IMR-90 (cell line): Measurements from ENCODE around the gene PDZD8. TPM values are rescaled to one million over a fixed set of nuclear protein-coding genes. Genes with fewer than 3 reads are reported as not detected.

Experiments
- ATAC-seq: fragments of 200-7000 bp; cut with Tn5 transposase; 2 replicates; pipeline ENCODE4 v1.9.1; 2020; ENCODE audit warnings: low read depth, mild to moderate bottlenecking, moderate library complexity
- BruUV-seq: library from RNA; stranded (reverse); fragments of 400-500 nt; replicated peaks from 2 replicates; lab custom pipeline; 2021; lab: Mats Ljungman, UMichigan
- CTCF ChIA-PET: fragments of 300-600 bp; formaldehyde crosslinking; extraction: SDS; loops from one replicate; lab custom pipeline; 2021; ENCODE audit warnings: antibody characterized with exemption; lab: Yijun Ruan, JAX
- POLR2A ChIA-PET: fragments of 300-600 bp; sonication (Branson Sonifier 250); formaldehyde crosslinking; loops from one replicate; lab custom pipeline; 2022; ENCODE audit warnings: antibody characterized with exemption; ENCODE audit not compliant: unreplicated experiment; lab: Charles Lee
- DNase-seq: peaks from one replicate; pipeline ENCODE4 v3.0.0; 2013
- H2AFZ ChIP-seq: replicated peaks from 2 replicates; pipeline ENCODE3; 2013; ENCODE audit warnings: low read length, mild to moderate bottlenecking; ENCODE audit not compliant: poor library complexity
- H2AK5ac ChIP-seq: 2 replicates; pipeline ENCODE4 v1.6.1; 2013; ENCODE audit warnings: low read depth, low read length, inconsistent platforms
- H2AK9ac ChIP-seq: replicated peaks from 2 replicates; pipeline ENCODE3; 2013; ENCODE audit warnings: mild to moderate bottlenecking, low read depth, low read length, moderate library complexity; ENCODE audit not compliant: poor library complexity
- H2BK120ac ChIP-seq: 2 replicates; pipeline ENCODE4 v1.6.1; 2013; ENCODE audit warnings: low read depth, low read length, inconsistent platforms
- H2BK15ac ChIP-seq: 3 replicates; pipeline ENCODE4 v1.6.1; 2013; ENCODE audit warnings: low read depth, low read length, inconsistent platforms
- H2BK20ac ChIP-seq: 2 replicates; pipeline ENCODE4 v1.6.1; 2013; ENCODE audit warnings: low read depth, mild to moderate bottlenecking, inconsistent platforms, low read length, moderate library complexity
- H2BK5ac ChIP-seq: 2 replicates; pipeline ENCODE4 v1.6.1; 2013; ENCODE audit warnings: mild to moderate bottlenecking, low read depth, low read length, inconsistent platforms; ENCODE audit not compliant: poor library complexity, severe bottlenecking
- H3K14ac ChIP-seq: replicated peaks from 2 replicates; pipeline ENCODE4 v1.6.1; 2013; ENCODE audit warnings: low read depth, low read length, inconsistent platforms
- H3K18ac ChIP-seq: 2 replicates; pipeline ENCODE4 v1.6.1; 2013; ENCODE audit warnings: low read depth, low read length, control low read depth
- H3K23ac ChIP-seq: 2 replicates; pipeline ENCODE4 v1.6.1; 2013; ENCODE audit warnings: low read depth, low read length, inconsistent platforms
- H3K27ac ChIP-seq: 2 replicates; pipeline ENCODE4 v1.5.1; 2013; ENCODE audit warnings: mild to moderate bottlenecking, control low read depth, low read length; ENCODE audit not compliant: insufficient read depth
- H3K27me3 ChIP-seq: 2 replicates; pipeline ENCODE4 v1.6.1; 2013; ENCODE audit warnings: low read length; ENCODE audit not compliant: control insufficient read depth, insufficient read depth
- H3K36me3 ChIP-seq: 2 replicates; pipeline ENCODE4 v1.6.1; 2013; ENCODE audit warnings: low read length, mixed read lengths; ENCODE audit not compliant: control insufficient read depth, insufficient read depth
- H3K4ac ChIP-seq: 2 replicates; pipeline ENCODE4 v1.6.1; 2013; ENCODE audit warnings: low read depth, low read length, inconsistent platforms
- H3K4me1 ChIP-seq: 2 replicates; pipeline ENCODE4 v1.6.1; 2013; ENCODE audit warnings: low read length, mixed read lengths; ENCODE audit not compliant: control insufficient read depth, insufficient read depth
- H3K4me2 ChIP-seq: 2 replicates; pipeline ENCODE4 v1.6.1; 2013; ENCODE audit warnings: low read depth, mild to moderate bottlenecking, control low read depth, low read length, moderate library complexity
- H3K4me3 ChIP-seq: 2 replicates; pipeline ENCODE4 v1.5.1; 2013; ENCODE audit warnings: low read depth, mild to moderate bottlenecking, control low read depth, low read length, moderate library complexity; ENCODE audit not compliant: insufficient read depth
- H3K56ac ChIP-seq: 2 replicates; pipeline ENCODE4 v1.6.1; 2013; ENCODE audit warnings: low read length, inconsistent platforms; ENCODE audit not compliant: insufficient read depth; ENCODE audit errors: extremely low read depth
- H3K79me1 ChIP-seq, 2 experiments: 2 replicates each; pipeline ENCODE4 v1.6.1; 2013; ENCODE audit warnings: low read length in 2 of 2, inconsistent platforms in 1 of 2, low read depth in 1 of 2
- H3K9ac ChIP-seq: 2 replicates; pipeline ENCODE4 v1.6.1; 2013; ENCODE audit warnings: low read depth, low read length, control low read depth
- H3K9me1 ChIP-seq: 2 replicates; pipeline ENCODE4 v1.6.1; 2013; ENCODE audit warnings: low read length, inconsistent platforms; ENCODE audit not compliant: insufficient read depth
- H3K9me3 ChIP-seq: 2 replicates; pipeline ENCODE4 v1.6.1; 2013; ENCODE audit warnings: low read length; ENCODE audit not compliant: control insufficient read depth, insufficient read depth
- H4K20me1 ChIP-seq: 2 replicates; pipeline ENCODE4 v1.6.1; 2013; ENCODE audit warnings: low read length, inconsistent platforms; ENCODE audit not compliant: insufficient read depth
- H4K5ac ChIP-seq: 2 replicates; pipeline ENCODE4 v1.6.1; 2013; ENCODE audit warnings: mild to moderate bottlenecking, low read depth, low read length, control low read depth
- H4K8ac ChIP-seq, 2 experiments: 2 replicates each; pipeline ENCODE4 v1.6.1; 2013; ENCODE audit warnings: low read depth in 2 of 2, low read length in 2 of 2, control low read depth in 1 of 2, inconsistent platforms in 1 of 2
- H4K91ac ChIP-seq: 2 replicates; pipeline ENCODE4 v1.6.1; 2013; ENCODE audit warnings: low read depth, low read length, inconsistent platforms; ENCODE audit not compliant: insufficient read depth
- CHD1 ChIP-seq: IDR thresholded peaks from 2 replicates; pipeline ENCODE4 v1.6.1; 2012; ENCODE audit warnings: low read depth, low read length, improper control_type of control experiment
- MAFK ChIP-seq: IDR thresholded peaks from 2 replicates; pipeline ENCODE4 v1.6.1; 2012; ENCODE audit warnings: low read depth, low read length, improper control_type of control experiment
- MAZ ChIP-seq: IDR thresholded peaks from 2 replicates; pipeline ENCODE4 v1.6.1; 2012; ENCODE audit warnings: low read depth, mild to moderate bottlenecking, low read length, improper control_type of control experiment, moderate library complexity, borderline replicate concordance
- MXI1 ChIP-seq: IDR thresholded peaks from 2 replicates; pipeline ENCODE4 v1.6.1; 2012; ENCODE audit warnings: low read depth, mild to moderate bottlenecking, low read length, moderate library complexity, borderline replicate concordance
- NFE2L2 ChIP-seq: fragments of 150-350 bp; IDR thresholded peaks from 2 replicates; pipeline ENCODE4 v1.6.1; 2016; ENCODE audit warnings: low read depth, mild to moderate bottlenecking, low read length
- RFX5 ChIP-seq: IDR thresholded peaks from 2 replicates; pipeline ENCODE4 v1.8.0; 2012; ENCODE audit warnings: low read depth, mild to moderate bottlenecking, low read length, moderate library complexity
- SMC3 ChIP-seq: fragments of 150-350 bp; IDR thresholded peaks from 2 replicates; pipeline ENCODE4 v1.6.1; 2016; ENCODE audit warnings: low read depth, mild to moderate bottlenecking, antibody characterized with exemption, low read length, moderate library complexity
- USF2 ChIP-seq: fragments of 150-350 bp; IDR thresholded peaks from 2 replicates; pipeline ENCODE4 v1.6.1; 2017; ENCODE audit warnings: mild to moderate bottlenecking, antibody characterized with exemption, low read length, low read depth
- WGBS, 2 experiments: methylation state at CpG; one replicate each; pipeline versions ENCODE4 v1.1.5 to v1.1.7; 2013; ENCODE audit warnings: missing lambda C conversion rate in 2 of 2; ENCODE audit not compliant: insufficient read length in 1 of 2; ENCODE audit errors: extremely low coverage in 2 of 2; 5-methylcytosine and 5-hydroxymethylcytosine counted together
- dilution Hi-C: fragments of 300-500 bp; cut with HindIII; formaldehyde crosslinking; loops from one replicate; pipeline ENCODE4 v1.14.3; 2018; ENCODE audit warnings: low sequenced_read_pairs; ENCODE audit not compliant: unreplicated experiment
- in situ Hi-C: fragments of 300-500 bp; cut with MboI; formaldehyde crosslinking; loops from 3 replicates; pipeline ENCODE4 v1.14.3; 2019; ENCODE audit warnings: low sequenced_read_pairs, inconsistent platforms, mixed read lengths
- intact Hi-C: fragments of 100-400 bp; cut with micrococcal nuclease; formaldehyde crosslinking; loops from 2 replicates; pipeline ENCODE4 v1.10.0; 2022
- polyA plus RNA-seq, 3 experiments: library from polyadenylated mRNA; depleted of rRNA; stranded (reverse); fragments of >200 nt; gene quantifications; 2 replicates each; pipeline ENCODE4 v1.2.3, GENCODE V29; 2012; ENCODE audit warnings: low replicate concordance in 1 of 3
- total RNA-seq: library from RNA; depleted of rRNA; stranded (reverse); fragments of >200 nt; gene quantifications from 2 replicates; pipeline ENCODE4 v1.2.3, GENCODE V29; 2012

Gene PDZD8
- total and polyA plus RNA-seq, 2 of the 4 experiments (the other 2 are of a cell fraction) = 11.3 to 20.4 TPM

GRCh38 chr10:117391436-117392205, 16.4 kb upstream of the PDZD8 start:
- BruUV-seq = no TSS peak
- peak; percentile 30 for DNase-seq

More at GRCh38 chr10:117391436-117392205, 16.4 kb upstream of the PDZD8 start:
- TF ChIP-seq NFE2L2 = no peak
- TF ChIP-seq MXI1 = 0 out of 2 replicates have a peak, but pooled peaks have one; percentile 31
- TF ChIP-seq RFX5 = peak; percentile 78
- no peak for TF ChIP-seq USF2
- peak; percentile 70 for TF ChIP-seq MAFK
- no peak for TF ChIP-seq CHD1
- no peak for TF ChIP-seq MAZ
- TF ChIP-seq SMC3 = no peak
- no peak for ATAC-seq
- Histone ChIP-seq H3K4me2 (no peak overlapping the region), H3K23ac (no peak overlapping the region), H2BK20ac (no peak overlapping the region), H3K4ac (no peak overlapping the region), H2BK120ac (no peak overlapping the region), H4K8ac (no peak overlapping the region), H3K56ac (no peak overlapping the region), H3K27ac (no peak overlapping the region), H2AK5ac (no peak overlapping the region), H3K18ac (no peak overlapping the region), H3K79me1 (no peaks in the 10 kb centered on the region), H2BK5ac (no peak overlapping the region), H2BK15ac (no peak overlapping the region), H3K9ac (no peak overlapping the region), H3K4me1 (no peaks in the 10 kb centered on the region), H4K5ac (no peak overlapping the region), H3K14ac (no peak overlapping the region), H3K9me3 (no peaks in the 10 kb centered on the region), H4K20me1 (no peaks in the 10 kb centered on the region), H3K36me3 (no peaks in the 10 kb centered on the region), H2AFZ (no peak overlapping the region), H3K27me3 (no peaks in the 10 kb centered on the region; the same call in 1 of the 2 replicates), H4K91ac (no peak overlapping the region), H2AK9ac (no peak overlapping the region), H3K4me3 (no peak overlapping the region), H3K9me1 (no peaks in the 10 kb centered on the region)
- POLR2A ChIA-PET = no interaction called here
- in situ Hi-C loops (no loop called here), dilution Hi-C loops (no loop called here), intact Hi-C loops (no loop called here)
- WGBS, 2 experiments = 44% methylated on average over 3 of the region's 4 CpGs; no CpG with 5 or more reads in 1 of the 2 experiments
- CTCF ChIA-PET = no interaction called here
